Stimulated activated CD8-positive, alpha-beta memory T cell treated with anti-CD3 and anti-CD28 coated beads, Interleukin-2, amount 100 ng/mL, for 48 hours (primary cell): ENCODE measurements around the gene NATD1.
"Not testable (repeated sequence)": the region's sequence is repeated elsewhere in the genome, so short reads cannot be mapped to it uniquely, and the experiment has no call there.

Experiments used
- DNase-seq, 2 donors: peaks; one replicate each; pipeline ENCODE4 v3.0.0-alpha.2; 2020; ENCODE audit warnings: low read depth in 2 of 2

The NATD1 gene

GRCh38 chr17:21194226-21194625 lies 59.0 kb downstream of the NATD1 start:
- no peak for DNase-seq

- DNase-seq: no peak
Measured at GRCh38 chr17:21193031-21193430, 60.2 kb downstream of the NATD1 start.

GRCh38 chr17:21192414-21192813 lies 60.8 kb downstream of the NATD1 start:
- not testable (repeated sequence) for DNase-seq

GRCh38 chr17:21191698-21192097 lies 61.5 kb downstream of the NATD1 start:
- no peak for DNase-seq

- DNase-seq: no peak
Measured at GRCh38 chr17:21190078-21190477, 63.1 kb downstream of the NATD1 start.

DNA sequence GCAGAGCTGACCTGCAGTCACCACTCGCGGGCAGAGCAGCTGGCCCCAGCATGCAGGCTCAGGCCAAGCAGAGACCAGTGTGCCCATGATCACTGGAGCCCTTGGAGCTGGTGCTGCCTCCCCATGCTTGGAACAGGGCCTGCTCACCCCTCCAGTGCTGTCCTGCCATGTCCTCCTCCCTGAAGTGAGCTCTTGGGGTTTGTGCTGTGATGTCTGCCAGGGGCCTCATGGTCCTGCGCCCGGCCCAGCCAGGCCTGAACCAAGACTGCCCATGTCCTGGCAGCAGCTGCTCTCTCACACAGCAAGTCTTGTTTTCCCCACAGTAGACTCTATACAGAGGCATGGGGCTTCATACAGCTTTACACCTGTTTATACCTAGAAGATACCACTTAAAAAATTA lies 63.8 kb downstream of the NATD1 start:
- no peak for DNase-seq
